HCT116 (cell line): Measurements from ENCODE around the gene TRH. TPM values are rescaled to one million over a fixed set of nuclear protein-coding genes. Genes with fewer than 3 reads are reported as not detected.

Source experiments
- ATAC-seq: fragments of 200-7000 bp; cut with Tn5 transposase; 2 replicates; pipeline ENCODE4 v1.9.1; 2020; ENCODE audit warnings: mild to moderate bottlenecking, moderate library complexity
- BruUV-seq: library from RNA; stranded (reverse); fragments of 400-500 nt; replicated peaks from 2 replicates; lab custom pipeline; 2021; lab: Mats Ljungman, UMichigan
- CTCF ChIA-PET: fragments of 300-600 bp; sonication (Branson Sonifier 250); formaldehyde crosslinking; loops from one replicate; lab custom pipeline; 2021; ENCODE audit warnings: antibody characterized with exemption; lab: Charles Lee
- POLR2A ChIA-PET: fragments of 300-600, 350-600 bp; sonication (Branson Sonifier 250); formaldehyde crosslinking; loops from one replicate; lab custom pipeline; 2021; ENCODE audit warnings: antibody characterized with exemption; lab: Charles Lee
- RAD21 ChIA-PET, 2 experiments: fragments of 300-600 bp; sonication (Branson Sonifier 250); formaldehyde crosslinking; loops; one replicate each; lab custom pipeline; 2023; ENCODE audit warnings: low total read pairs in 2 of 2; ENCODE audit not compliant: uncharacterized antibody in 2 of 2, unreplicated experiment in 2 of 2, low non-redundant PET in 1 of 2; lab: Charles Lee
- DNase-seq: peaks from one replicate; pipeline ENCODE4 v3.0.0-alpha.2; 2010; ENCODE audit warnings: low read depth, low spot score
- H2AFZ ChIP-seq: fragments of 200-600 bp; shearing (Covaris generic), sonication (generic); 2 replicates; pipeline ENCODE4 v1.6.1; 2017; ENCODE audit warnings: low read depth, mixed run types, mixed read lengths, antibody characterized with exemption, low read length; ENCODE audit not compliant: poor library complexity, severe bottlenecking
- H3K27ac ChIP-seq: 2 replicates; pipeline ENCODE4 v1.5.1; 2012; ENCODE audit warnings: low read depth, low read length
- H3K27me3 ChIP-seq: fragments of 200-600 bp; sonication (generic); 2 replicates; pipeline ENCODE4 v1.6.1; 2016; ENCODE audit warnings: mixed run types, low read length, mixed read lengths; ENCODE audit not compliant: insufficient read depth
- H3K36me3 ChIP-seq, 2 experiments: fragments of 200-500 bp in 1 of 2; fragments of 200-600 bp in 1 of 2; sonication (Bioruptor generic) in 1 of 2; sonication (generic) in 1 of 2; 2 replicates each; pipeline versions ENCODE4 v1.5.1 to v1.6.1; 2014 to 2016; ENCODE audit warnings: low read length in 2 of 2, inconsistent platforms in 1 of 2, mixed read lengths in 1 of 2, mixed run types in 1 of 2; ENCODE audit not compliant: insufficient read depth in 2 of 2, control insufficient read depth in 1 of 2
- H3K4me1 ChIP-seq, 2 experiments: fragments of 200-600 bp in 1 of 2; sonication (generic) in 1 of 2; 2 replicates each; pipeline versions ENCODE4 v1.5.1 to v1.6.1; 2012 to 2017; ENCODE audit warnings: low read length in 2 of 2, inconsistent platforms in 1 of 2, mild to moderate bottlenecking in 1 of 2, mixed read lengths in 1 of 2, mixed run types in 1 of 2, moderate library complexity in 1 of 2; ENCODE audit not compliant: insufficient read depth in 2 of 2, control insufficient read depth in 1 of 2
- H3K4me2 ChIP-seq: fragments of 200-600 bp; sonication (generic); 2 replicates; pipeline ENCODE4 v1.6.1; 2017; ENCODE audit warnings: mixed run types, low read length, mixed read lengths
- H3K4me3 ChIP-seq, 2 experiments: fragments of 200-600 bp in 1 of 2; sonication (generic) in 1 of 2; replicated peaks in 1 of 2; 2 replicates each; pipeline ENCODE4 v1.5.1; 2011 to 2016; ENCODE audit warnings: low read length in 2 of 2, control low read depth in 1 of 2, low read depth in 1 of 2, mild to moderate bottlenecking in 1 of 2, mixed read lengths in 1 of 2, mixed run types in 1 of 2
- H3K79me2 ChIP-seq: fragments of 200-600 bp; sonication (generic); 2 replicates; pipeline ENCODE4 v1.6.1; 2017; ENCODE audit warnings: mild to moderate bottlenecking, mixed run types, low read length, moderate library complexity, mixed read lengths; ENCODE audit not compliant: insufficient read depth
- H3K9ac ChIP-seq: fragments of 200-600 bp; sonication (generic); 2 replicates; pipeline ENCODE4 v1.6.1; 2016; ENCODE audit warnings: low read length, mixed read lengths
- H3K9me2 ChIP-seq: fragments of 200-600 bp; sonication (generic), shearing (Covaris generic); 2 replicates; pipeline ENCODE4 v1.6.1; 2017; ENCODE audit warnings: mixed run types, mild to moderate bottlenecking, moderate library complexity; ENCODE audit not compliant: insufficient read depth
- H3K9me3 ChIP-seq, 2 experiments: fragments of 200-500 bp in 1 of 2; fragments of 200-600 bp in 1 of 2; sonication (Bioruptor generic) in 1 of 2; sonication (generic) in 1 of 2; 2 replicates each; pipeline ENCODE4 v1.6.1; 2014 to 2017; ENCODE audit warnings: low read length in 2 of 2, mixed read lengths in 2 of 2, inconsistent platforms in 1 of 2, low read depth in 1 of 2, mild to moderate bottlenecking in 1 of 2, mixed run types in 1 of 2, moderate library complexity in 1 of 2; ENCODE audit not compliant: control insufficient read depth in 1 of 2, insufficient read depth in 1 of 2
- H4K20me1 ChIP-seq: fragments of 200-600 bp; sonication (generic), shearing (Covaris generic); 2 replicates; pipeline ENCODE4 v1.6.1; 2017; ENCODE audit warnings: mixed run types, mild to moderate bottlenecking, moderate library complexity; ENCODE audit not compliant: insufficient read depth
- ATF3 ChIP-seq: IDR thresholded peaks from 2 replicates; pipeline ENCODE4 v1.6.1; 2012
- CBX3 ChIP-seq: IDR thresholded peaks from 2 replicates; pipeline ENCODE4 v1.6.1; 2012; ENCODE audit warnings: low read depth
- CEBPB ChIP-seq: IDR thresholded peaks from 2 replicates; pipeline ENCODE4 v1.6.1; 2012; ENCODE audit warnings: low read depth
- EZH2phosphoT487 ChIP-seq: fragments of 200-600 bp; IDR thresholded peaks from 2 replicates; pipeline ENCODE4 v1.6.1; 2018; ENCODE audit warnings: antibody characterized with exemption, borderline replicate concordance
- FOSL1 ChIP-seq: IDR thresholded peaks from 2 replicates; pipeline ENCODE4 v1.6.1; 2012; ENCODE audit warnings: low read depth
- MAX ChIP-seq: IDR thresholded peaks from 2 replicates; pipeline ENCODE4 v1.6.1; 2012
- POLR2A ChIP-seq: IDR thresholded peaks from 2 replicates; pipeline ENCODE4 v1.7.0; 2011; ENCODE audit warnings: borderline replicate concordance; ENCODE audit not compliant: insufficient read depth, insufficient read length; ENCODE audit errors: extremely low read depth
- SRF ChIP-seq: IDR thresholded peaks from 2 replicates; pipeline ENCODE4 v1.6.1; 2012; ENCODE audit warnings: low read depth
- YY1 ChIP-seq: IDR thresholded peaks from 2 replicates; pipeline ENCODE4 v1.6.1; 2011; ENCODE audit warnings: low read length, low read depth, moderate library complexity, mild to moderate bottlenecking; ENCODE audit not compliant: insufficient replicate concordance; ENCODE audit errors: extremely low read depth
- ZBTB33 ChIP-seq: IDR thresholded peaks from 2 replicates; pipeline ENCODE4 v1.6.1; 2011; ENCODE audit warnings: mild to moderate bottlenecking, low read length, moderate library complexity; ENCODE audit not compliant: insufficient replicate concordance; ENCODE audit errors: extremely low read depth
- ZNF274 ChIP-seq: fragments of 200-500 bp; sonication (Bioruptor generic); IDR thresholded peaks from 2 replicates; pipeline ENCODE4 v1.6.1; 2014; ENCODE audit warnings: mild to moderate bottlenecking, low read depth, low read length, inconsistent platforms
- intact Hi-C: fragments of 100-400 bp; cut with micrococcal nuclease; formaldehyde crosslinking; loops from 2 replicates; pipeline ENCODE4 v1.10.0; 2022
- total RNA-seq: library from RNA; stranded (reverse); gene quantifications from one replicate; pipeline ENCODE4 v1.2.1, GENCODE V29; 2021; ENCODE audit not compliant: unreplicated experiment

The TRH gene
- total RNA-seq, 1 experiment from 2014 or later: not detected

GRCh38 chr3:129978123-129978522 is 3.6 kb downstream of the TRH start:
- ChIA-PET CTCF (no interaction called here), RAD21 (no interaction called here), POLR2A (no interaction called here)
- H2AFZ ChIP-seq: no peak overlapping the region
- DNase-seq (no peak), ATAC-seq (no peak)
- intact Hi-C loops: no loop called here
- no peaks in the 10 kb centered on the region for H3K79me2 ChIP-seq
- H4K20me1 ChIP-seq: no peaks in the 10 kb centered on the region
- no peak overlapping the region for H3K9ac ChIP-seq
- TF ChIP-seq ZBTB33: no peak
- TF ChIP-seq POLR2A: no peak
- no peak for TF ChIP-seq YY1
- no peak for TF ChIP-seq EZH2phosphoT487
- TF ChIP-seq ATF3: no peak
- TF ChIP-seq CEBPB: no peak
- TF ChIP-seq MAX: no peak
- TF ChIP-seq FOSL1: no peak
- TF ChIP-seq ZNF274: no peak
- no peak for TF ChIP-seq CBX3
- TF ChIP-seq SRF: no peak
- H3K27ac ChIP-seq: no peak overlapping the region
- BruUV-seq: no TSS peak
- no peak overlapping the region for H3K4me3 ChIP-seq
- no peak overlapping the region for H3K4me2 ChIP-seq
- no peaks in the 10 kb centered on the region for H3K36me3 ChIP-seq
- H3K4me1 ChIP-seq: no peaks in the 10 kb centered on the region
- no peaks in the 10 kb centered on the region for H3K27me3 ChIP-seq
- H3K9me3 ChIP-seq: no peaks in the 10 kb centered on the region
- H3K9me2 ChIP-seq: no peaks in the 10 kb centered on the region
